ENCODE results near the gene SORBS1.
A peak's percentile ranks its signal among the peaks of the same experiment; 100 is the strongest.
"Not testable (repeated sequence)": the region's sequence is repeated elsewhere in the genome, so short reads cannot be mapped to it uniquely, and the experiment has no call there.

SORBS1 gene

DNA sequence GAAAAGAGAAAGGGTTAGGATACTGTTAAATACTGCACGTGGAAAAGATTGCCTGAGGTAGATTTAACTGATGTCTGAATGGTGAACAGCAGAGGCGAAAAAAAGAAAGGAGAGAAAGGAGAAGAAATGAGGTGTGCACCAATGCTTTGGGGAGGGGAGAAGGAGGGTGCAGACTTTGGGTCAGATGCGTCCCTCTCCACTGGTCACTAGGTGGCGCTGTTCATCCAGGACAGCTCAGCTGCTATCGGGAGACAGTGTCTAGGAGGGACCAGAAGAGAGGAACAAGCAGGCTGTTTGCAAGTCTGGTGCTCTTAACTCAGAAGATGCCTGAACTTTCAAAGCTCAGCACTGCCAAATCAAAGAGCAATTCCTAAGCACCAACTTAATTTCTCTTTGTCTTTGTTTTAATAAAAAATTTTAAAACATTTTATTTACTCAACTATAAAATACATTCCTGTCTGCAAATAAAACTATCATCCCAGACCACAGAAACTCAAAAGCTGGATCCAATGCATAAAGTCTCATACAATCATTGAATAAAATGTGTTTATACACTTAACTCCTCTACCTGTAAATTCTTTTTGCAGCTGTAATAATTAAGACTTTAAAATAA, 186.5 kb downstream of the SORBS1 start:
- peak; percentile 34 for DNase-seq

DNA sequence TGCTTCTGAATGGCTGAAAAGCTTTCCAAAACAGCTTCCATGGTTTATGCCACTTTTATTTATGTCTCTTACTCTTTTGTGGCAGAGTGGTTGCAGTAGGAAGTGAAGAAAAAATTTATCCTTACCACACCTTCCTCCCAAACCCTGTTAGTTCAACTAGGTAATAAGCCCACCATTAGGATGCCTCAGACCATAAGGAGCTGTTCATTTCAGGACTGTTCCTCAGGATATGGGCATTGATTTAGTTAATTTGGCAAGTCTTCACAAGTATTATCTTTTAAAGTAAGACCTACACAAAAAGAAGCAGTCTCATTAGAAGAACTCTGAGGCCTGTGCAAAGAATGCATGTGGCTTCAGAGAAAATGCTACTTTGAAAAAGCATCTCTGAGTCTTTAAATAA, 187.5 kb downstream of the SORBS1 start:
- DNase-seq = no peak

GRCh38 chr10:95364342-95364741, 196.8 kb downstream of the SORBS1 start:
- DNase-seq = no peak

- peak; percentile 35 for DNase-seq
These were observed 197.8 kb downstream of the SORBS1 start for GRCh38 chr10:95363303-95363912.

- DNase-seq = no peak
These were observed 201.0 kb downstream of the SORBS1 start for GRCh38 chr10:95360122-95360714.

DNA sequence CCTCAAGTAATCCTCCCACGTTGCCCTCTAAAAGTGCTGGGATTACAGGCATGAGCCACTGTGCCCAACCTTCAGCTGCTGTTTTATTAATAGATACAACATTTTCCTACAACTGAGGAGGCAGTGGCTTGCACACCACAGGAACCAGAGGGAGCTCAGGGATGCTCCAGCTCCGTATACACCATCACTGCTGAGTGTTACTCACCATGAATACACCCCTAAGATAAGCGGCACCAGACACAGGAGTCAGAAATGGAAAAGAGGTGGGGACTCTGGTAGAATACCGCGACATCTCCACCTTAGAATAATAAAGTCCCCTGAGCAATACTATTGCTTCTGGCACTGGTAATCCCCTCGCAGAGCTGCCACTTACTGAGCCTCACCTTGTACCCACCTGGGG, 201.7 kb downstream of the SORBS1 start:
- no peak for DNase-seq

GRCh38 chr10:95356190-95356955, 204.8 kb downstream of the SORBS1 start:
- no peak for DNase-seq

- no peak for DNase-seq
These were observed 205.9 kb downstream of the SORBS1 start for GRCh38 chr10:95355301-95355700.

DNA sequence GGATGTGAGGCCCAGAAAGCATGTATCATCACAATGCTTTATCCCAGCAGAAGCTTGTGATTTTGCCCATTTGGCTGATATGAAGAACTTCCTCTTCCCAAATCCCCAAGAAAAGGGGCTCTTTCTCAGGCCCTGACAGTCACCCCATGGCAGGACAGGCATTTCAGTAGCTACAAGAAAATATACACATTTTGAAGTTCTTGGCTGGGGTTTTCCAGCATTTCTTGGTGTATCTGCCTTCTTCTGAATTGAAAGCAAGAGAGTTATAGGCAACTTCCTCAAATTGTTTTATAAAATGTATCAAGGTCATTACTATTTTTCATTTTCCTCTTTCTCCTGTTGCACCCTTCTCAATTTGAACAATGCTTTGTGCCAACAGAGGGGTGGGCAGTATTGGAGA, 207.1 kb downstream of the SORBS1 start:
- DNase-seq = no peak

DNA sequence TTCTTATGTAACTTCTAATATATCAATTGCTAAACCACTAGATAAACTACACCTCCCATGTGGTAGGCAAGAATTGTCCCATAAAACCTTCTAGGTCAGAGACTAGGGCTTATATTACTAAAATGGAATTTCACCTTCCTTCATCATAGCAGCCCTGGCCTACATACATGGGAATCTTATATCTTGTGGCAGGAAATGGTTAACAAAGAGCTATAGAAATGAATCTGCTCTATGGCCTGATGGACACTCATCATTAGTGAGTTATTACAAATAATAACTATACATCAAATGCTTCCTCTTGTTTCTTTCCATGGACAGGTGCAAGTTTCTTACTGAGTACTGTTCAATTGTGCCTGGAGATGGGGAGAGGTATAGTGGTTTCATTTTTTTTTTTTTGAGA, 208.0 kb downstream of the SORBS1 start:
- no peak for DNase-seq

- DNase-seq = no peak
These were observed 208.5 kb downstream of the SORBS1 start for GRCh38 chr10:95352684-95353083.

DNA sequence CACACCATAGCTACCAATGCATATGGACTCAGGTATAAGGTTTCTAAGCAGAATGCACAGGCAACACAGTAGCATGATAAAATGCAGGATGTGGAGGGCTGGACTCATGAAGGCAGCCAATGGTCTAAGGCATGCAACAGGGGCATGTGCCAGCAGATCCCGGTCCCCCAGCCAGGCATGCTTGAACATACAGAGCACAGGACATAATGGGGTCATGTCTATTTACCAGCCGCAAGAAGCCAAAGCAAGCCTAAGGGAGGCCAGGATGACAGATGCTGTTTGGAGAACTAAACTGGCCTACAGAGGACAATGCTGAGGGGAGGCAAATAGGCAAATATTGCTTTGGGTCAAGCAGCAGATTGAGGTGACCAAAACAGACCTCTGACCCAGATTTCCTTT, 210.3 kb downstream of the SORBS1 start:
- DNase-seq = no peak

GRCh38 chr10:95350219-95350829, 210.8 kb downstream of the SORBS1 start:
- DNase-seq = no peak

DNA sequence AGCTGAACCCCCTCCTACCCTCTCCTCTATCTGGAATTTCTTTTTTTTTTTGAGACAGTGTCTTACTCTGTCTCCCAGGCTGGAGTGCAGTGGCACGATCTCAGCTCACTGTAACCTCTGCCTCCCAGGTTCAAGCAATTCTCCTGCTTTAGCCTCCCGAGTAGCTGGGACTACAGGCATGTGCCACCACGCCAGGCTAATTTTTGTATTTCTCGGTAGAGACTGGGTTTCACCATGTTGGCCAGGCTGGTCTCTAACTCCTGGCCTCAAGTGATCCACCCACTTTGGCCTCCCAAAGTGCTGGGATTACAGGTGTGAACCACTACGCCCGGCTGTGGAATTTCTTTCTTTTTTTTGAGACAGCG, 213.8 kb downstream of the SORBS1 start:
- not testable (repeated sequence) for DNase-seq

GRCh38 chr10:95346715-95347401, 214.3 kb downstream of the SORBS1 start:
- DNase-seq = no peak

DNA sequence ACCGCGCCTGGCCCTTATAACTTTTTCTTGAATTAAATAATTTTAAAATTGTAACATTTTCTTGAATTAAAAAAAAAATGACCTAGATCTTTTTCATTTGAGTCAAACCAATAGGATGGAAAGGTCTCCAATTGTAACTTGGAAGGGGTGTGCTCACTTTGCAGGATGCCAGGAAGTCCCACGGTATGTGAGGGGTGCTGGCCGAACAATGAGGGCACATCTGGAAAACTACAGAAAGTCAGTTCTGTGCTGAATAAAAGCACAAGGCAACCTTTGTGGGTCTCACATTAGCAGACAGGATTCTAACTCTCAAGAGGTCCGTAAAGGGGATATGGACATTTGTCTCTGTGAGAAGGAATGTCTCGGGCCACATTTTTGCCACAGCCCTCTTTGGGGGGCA, 217.6 kb downstream of the SORBS1 start:
- no peak for DNase-seq

DNA sequence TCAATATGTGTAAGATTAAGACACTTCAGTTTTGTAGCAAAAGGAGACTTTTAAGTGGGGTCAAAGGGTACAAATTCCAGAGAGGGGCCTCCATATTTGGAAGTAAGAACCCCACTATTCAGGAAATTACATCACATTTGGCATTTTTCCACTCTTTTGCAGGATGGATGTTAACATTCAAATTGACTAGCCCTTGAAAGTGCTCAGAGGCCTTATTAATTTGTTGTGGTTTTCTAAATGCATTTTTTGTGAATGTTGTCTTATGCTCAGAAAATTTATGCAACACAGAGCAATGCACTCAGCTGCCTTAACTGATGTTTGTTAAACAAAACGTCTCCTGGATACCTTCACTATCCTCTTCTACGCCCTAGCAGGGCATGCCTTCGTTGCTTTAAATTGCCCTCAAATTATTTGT, 219.4 kb downstream of the SORBS1 start:
- DNase-seq = no peak

DNA sequence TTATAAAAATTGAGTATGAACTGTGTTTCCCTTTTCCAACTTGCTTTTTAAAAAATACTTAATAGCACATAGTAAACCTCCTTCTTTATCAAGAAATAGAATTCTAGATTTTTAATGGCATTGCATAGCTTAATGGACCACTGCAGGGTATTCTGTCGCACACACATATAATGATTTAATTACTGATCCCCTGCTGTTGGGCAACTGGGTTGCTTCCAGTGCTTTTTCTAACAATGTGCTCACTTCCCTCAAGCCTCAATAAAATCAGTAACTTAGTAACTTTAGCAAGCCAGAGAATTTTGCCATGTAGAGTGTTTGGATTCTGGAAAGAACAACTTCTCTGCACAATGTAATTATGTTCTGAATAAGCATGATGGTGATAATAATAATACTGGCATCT, 221.3 kb downstream of the SORBS1 start:
- no peak for DNase-seq

- no peak for DNase-seq
These were observed 223.6 kb downstream of the SORBS1 start for GRCh38 chr10:95337423-95338160.

- no peak for DNase-seq
These were observed 224.5 kb downstream of the SORBS1 start for GRCh38 chr10:95336702-95337101.

DNA sequence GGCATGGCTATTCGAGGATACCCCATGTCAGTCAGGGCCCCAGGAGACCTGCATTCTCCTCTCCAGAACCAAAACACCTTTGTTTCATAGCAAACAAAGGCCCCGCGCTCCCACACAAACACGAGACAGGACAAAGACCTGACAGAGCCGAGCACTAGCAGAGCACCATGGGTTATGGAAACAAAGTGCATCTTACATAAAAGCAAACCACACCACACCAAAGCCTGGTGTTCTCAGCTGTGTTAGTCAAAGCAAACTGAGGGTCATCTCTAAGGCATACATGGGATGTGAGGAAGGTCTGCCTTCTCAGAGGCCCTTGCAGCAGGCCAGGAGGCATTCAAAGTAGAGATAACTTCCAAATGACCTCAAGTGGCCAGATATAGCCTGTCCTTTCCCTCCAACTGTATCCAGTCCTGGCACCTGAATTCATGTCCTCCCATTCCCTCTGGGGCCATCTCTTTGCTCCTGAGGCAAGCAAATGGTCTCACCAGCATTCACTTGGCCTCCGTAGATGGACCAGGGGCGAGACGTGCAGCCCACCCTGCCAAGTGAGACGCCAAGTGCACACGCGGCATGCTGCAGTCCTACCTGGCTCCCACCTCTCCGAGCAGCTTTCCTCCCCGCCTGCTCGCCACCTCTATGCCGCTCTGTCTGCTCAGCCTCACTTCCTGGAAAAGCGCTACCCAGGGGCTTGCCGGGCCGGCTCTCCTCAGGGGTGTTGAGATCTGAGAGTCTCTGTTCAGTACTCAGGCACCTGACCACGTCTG, 225.1 kb downstream of the SORBS1 start:
- no peak for DNase-seq

GRCh38 chr10:95334805-95335144, 226.4 kb downstream of the SORBS1 start:
- DNase-seq = no peak
